HG02623 (cell line): ENCODE measurements around the gene AP2B1.

Experiments used
- ATAC-seq: cut with Tn5 transposase; IDR thresholded peaks from one replicate; pipeline ENCODE4 v1.9.1; 2021; ENCODE audit warnings: moderate library complexity; ENCODE audit not compliant: unreplicated experiment

AP2B1 gene

GRCh38 chr17:35621768-35622167 lies 34.6 kb downstream of the AP2B1 start:
- no peak for ATAC-seq

- no peak for ATAC-seq
These were observed 40.3 kb downstream of the AP2B1 start for GRCh38 chr17:35627417-35627816.

GRCh38 chr17:35630530-35631148 lies 43.5 kb downstream of the AP2B1 start:
- ATAC-seq: no peak

- ATAC-seq: no peak
These were observed 53.9 kb downstream of the AP2B1 start for GRCh38 chr17:35641032-35641431.

- no peak for ATAC-seq
These were observed 58.8 kb downstream of the AP2B1 start for GRCh38 chr17:35645923-35646322.

GRCh38 chr17:35651467-35651866 lies 64.3 kb downstream of the AP2B1 start:
- no peak for ATAC-seq

GRCh38 chr17:35653619-35654361 lies 66.7 kb downstream of the AP2B1 start:
- no peak for ATAC-seq

GRCh38 chr17:35655303-35655702 lies 68.2 kb downstream of the AP2B1 start:
- no peak for ATAC-seq

- ATAC-seq: no peak
These were observed 73.8 kb downstream of the AP2B1 start for GRCh38 chr17:35660902-35661301.

- no peak for ATAC-seq
These were observed 77.6 kb downstream of the AP2B1 start for GRCh38 chr17:35664685-35665084.

- no peak for ATAC-seq
These were observed 78.5 kb downstream of the AP2B1 start for GRCh38 chr17:35665662-35666061.

GRCh38 chr17:35666070-35666469 lies 78.9 kb downstream of the AP2B1 start:
- no peak for ATAC-seq

- ATAC-seq: no peak
These were observed 79.9 kb downstream of the AP2B1 start for GRCh38 chr17:35666967-35667532.

- no peak for ATAC-seq
These were observed 81.7 kb downstream of the AP2B1 start for GRCh38 chr17:35668802-35669201.

GRCh38 chr17:35674552-35674951 lies 87.4 kb downstream of the AP2B1 start:
- ATAC-seq: no peak

- no peak for ATAC-seq
These were observed 89.3 kb downstream of the AP2B1 start for GRCh38 chr17:35676441-35676840.

GRCh38 chr17:35679007-35679682 lies 92.0 kb downstream of the AP2B1 start:
- ATAC-seq: no peak

GRCh38 chr17:35683591-35683990 lies 96.5 kb downstream of the AP2B1 start:
- ATAC-seq: no peak

GRCh38 chr17:35684055-35684802 lies 97.1 kb downstream of the AP2B1 start:
- ATAC-seq: no peak

GRCh38 chr17:35692512-35693210 lies 105.5 kb downstream of the AP2B1 start:
- no peak for ATAC-seq
